ENCODE results near the gene GALNT18. TPM values are rescaled to one million over a fixed set of nuclear protein-coding genes. Genes with fewer than 3 reads are reported as not detected.

The GALNT18 gene
- polyA plus RNA-seq, 1 donor from 2014 or later = 7.6 TPM

DNA sequence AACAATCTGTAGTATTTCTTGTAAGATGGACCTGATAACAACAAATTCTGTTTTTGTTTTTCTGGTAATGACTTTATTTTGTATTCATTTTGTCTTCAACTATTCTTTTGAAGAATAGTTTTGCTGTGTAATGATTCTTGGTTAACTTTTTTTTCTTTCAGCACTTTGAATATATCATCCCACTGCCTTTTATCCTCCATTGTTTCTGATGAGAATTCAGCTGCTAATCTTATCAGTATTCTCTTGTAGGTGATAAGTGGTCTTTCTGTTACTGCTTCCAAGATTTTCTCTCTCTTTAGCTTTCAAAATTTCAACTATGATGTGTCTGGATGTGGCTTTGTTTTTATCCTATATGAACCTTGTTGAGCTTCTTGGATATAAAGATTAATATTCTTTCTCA is 21.5 kb downstream of the GALNT18 start:
- H3K79me2 ChIP-seq (replicated peaks; ENCODE audit: insufficient read depth, low read length) = no peaks in the 10 kb centered on the region
- no peaks in the 10 kb centered on the region for H3F3A ChIP-seq (ENCODE audit: insufficient read depth, low read length, poor library complexity, severe bottlenecking)
- no peak overlapping the region for H3K27ac ChIP-seq (ENCODE audit: low read length)
- H3K9me3 ChIP-seq (ENCODE audit: low read length) = no peaks in the 10 kb centered on the region
- no peaks in the 10 kb centered on the region for H3K27me3 ChIP-seq (ENCODE audit: insufficient read depth, low read depth, low read length)
- H3K4me2 ChIP-seq (ENCODE audit: low read length) = no peak overlapping the region
- H3K9me2 ChIP-seq (ENCODE audit: insufficient read depth, low read length) = no peaks in the 10 kb centered on the region
- H2AFZ ChIP-seq (ENCODE audit: low read depth, low read length) = no peak overlapping the region
- H3K4me3 ChIP-seq (ENCODE audit: low read length) = no peak overlapping the region
- no peak overlapping the region for H3K9ac ChIP-seq (ENCODE audit: low read length)
- H4K20me1 ChIP-seq (ENCODE audit: insufficient read depth) = no peaks in the 10 kb centered on the region
- no peaks in the 10 kb centered on the region for H3K36me3 ChIP-seq (ENCODE audit: insufficient read depth, low read length)
- no peak for TF ChIP-seq CTCF (IDR thresholded peaks at IDR 0.05; ENCODE audit: poor library complexity, severe bottlenecking)
- no peak for TF ChIP-seq EZH2 (IDR thresholded peaks at IDR 0.05; ENCODE audit: borderline replicate concordance, insufficient read depth, low read length, poor library complexity, severe bottlenecking)
- no peak for TF ChIP-seq TAF1 (IDR thresholded peaks at IDR 0.05; ENCODE audit: low read depth)
- TF ChIP-seq SMC3 (conservative IDR thresholded peaks at IDR 0.05; ENCODE audit: poor library complexity) = no peak
- TF ChIP-seq, protein P1, sequence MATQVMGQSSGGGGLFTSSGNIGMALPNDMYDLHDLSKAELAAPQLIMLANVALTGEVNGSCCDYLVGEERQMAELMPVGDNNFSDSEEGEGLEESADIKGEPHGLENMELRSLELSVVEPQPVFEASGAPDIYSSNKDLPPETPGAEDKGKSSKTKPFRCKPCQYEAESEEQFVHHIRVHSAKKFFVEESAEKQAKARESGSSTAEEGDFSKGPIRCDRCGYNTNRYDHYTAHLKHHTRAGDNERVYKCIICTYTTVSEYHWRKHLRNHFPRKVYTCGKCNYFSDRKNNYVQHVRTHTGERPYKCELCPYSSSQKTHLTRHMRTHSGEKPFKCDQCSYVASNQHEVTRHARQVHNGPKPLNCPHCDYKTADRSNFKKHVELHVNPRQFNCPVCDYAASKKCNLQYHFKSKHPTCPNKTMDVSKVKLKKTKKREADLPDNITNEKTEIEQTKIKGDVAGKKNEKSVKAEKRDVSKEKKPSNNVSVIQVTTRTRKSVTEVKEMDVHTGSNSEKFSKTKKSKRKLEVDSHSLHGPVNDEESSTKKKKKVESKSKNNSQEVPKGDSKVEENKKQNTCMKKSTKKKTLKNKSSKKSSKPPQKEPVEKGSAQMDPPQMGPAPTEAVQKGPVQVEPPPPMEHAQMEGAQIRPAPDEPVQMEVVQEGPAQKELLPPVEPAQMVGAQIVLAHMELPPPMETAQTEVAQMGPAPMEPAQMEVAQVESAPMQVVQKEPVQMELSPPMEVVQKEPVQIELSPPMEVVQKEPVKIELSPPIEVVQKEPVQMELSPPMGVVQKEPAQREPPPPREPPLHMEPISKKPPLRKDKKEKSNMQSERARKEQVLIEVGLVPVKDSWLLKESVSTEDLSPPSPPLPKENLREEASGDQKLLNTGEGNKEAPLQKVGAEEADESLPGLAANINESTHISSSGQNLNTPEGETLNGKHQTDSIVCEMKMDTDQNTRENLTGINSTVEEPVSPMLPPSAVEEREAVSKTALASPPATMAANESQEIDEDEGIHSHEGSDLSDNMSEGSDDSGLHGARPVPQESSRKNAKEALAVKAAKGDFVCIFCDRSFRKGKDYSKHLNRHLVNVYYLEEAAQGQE (IDR thresholded peaks at IDR 0.05; ENCODE audit: borderline replicate concordance) = no peak
- TF ChIP-seq POLR2AphosphoS5 (IDR thresholded peaks at IDR 0.05) = no peak
- TF ChIP-seq EP300 (conservative IDR thresholded peaks at IDR 0.05; ENCODE audit: poor library complexity, severe bottlenecking) = no peak
- TF ChIP-seq MXI1 (conservative IDR thresholded peaks at IDR 0.05; ENCODE audit: poor library complexity, severe bottlenecking) = no peak
- no peak for TF ChIP-seq RAD21 (conservative IDR thresholded peaks at IDR 0.05)

DNA sequence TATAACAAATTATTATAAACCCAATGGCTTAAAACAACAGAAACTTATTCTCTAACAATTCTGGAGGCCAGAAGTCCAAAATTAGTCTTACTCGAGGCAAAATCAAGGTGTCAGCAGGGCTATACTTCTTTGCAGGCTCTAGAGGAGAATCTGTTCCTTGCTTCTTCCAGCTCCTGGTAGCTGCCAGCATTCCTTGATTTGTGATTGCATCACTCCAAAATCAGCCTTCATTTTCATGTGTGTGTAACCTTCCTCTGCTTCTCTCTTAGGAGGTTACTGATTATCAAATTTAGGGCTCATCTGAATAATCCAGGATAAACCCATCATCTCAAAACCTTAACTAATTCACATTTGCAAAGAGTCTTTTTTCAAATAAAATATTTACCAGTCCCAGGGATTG is 23.6 kb downstream of the GALNT18 start:
- Histone ChIP-seq H3K9me2 (ENCODE audit: insufficient read depth, low read length) (no peaks in the 10 kb centered on the region), H3K9me3 (ENCODE audit: low read length) (no peaks in the 10 kb centered on the region), H3K79me2 (replicated peaks; ENCODE audit: insufficient read depth, low read length) (no peaks in the 10 kb centered on the region), H4K20me1 (ENCODE audit: insufficient read depth) (no peaks in the 10 kb centered on the region), H3K4me2 (ENCODE audit: low read length) (no peak overlapping the region), H3K27ac (ENCODE audit: low read length) (no peak overlapping the region), H3K27me3 (ENCODE audit: insufficient read depth, low read depth, low read length) (no peaks in the 10 kb centered on the region), H3F3A (ENCODE audit: insufficient read depth, low read length, poor library complexity, severe bottlenecking) (no peaks in the 10 kb centered on the region), H3K4me3 (ENCODE audit: low read length) (no peak overlapping the region), H2AFZ (ENCODE audit: low read depth, low read length) (no peak overlapping the region), H3K9ac (ENCODE audit: low read length) (no peak overlapping the region), H3K36me3 (ENCODE audit: insufficient read depth, low read length) (no peaks in the 10 kb centered on the region)
- TF ChIP-seq TAF1 (IDR thresholded peaks at IDR 0.05; ENCODE audit: low read depth) (no peak), POLR2AphosphoS5 (IDR thresholded peaks at IDR 0.05) (no peak), RAD21 (conservative IDR thresholded peaks at IDR 0.05) (no peak), MXI1 (conservative IDR thresholded peaks at IDR 0.05; ENCODE audit: poor library complexity, severe bottlenecking) (no peak), EZH2 (IDR thresholded peaks at IDR 0.05; ENCODE audit: borderline replicate concordance, insufficient read depth, low read length, poor library complexity, severe bottlenecking) (no peak), EP300 (conservative IDR thresholded peaks at IDR 0.05; ENCODE audit: poor library complexity, severe bottlenecking) (no peak), CTCF (IDR thresholded peaks at IDR 0.05; ENCODE audit: poor library complexity, severe bottlenecking) (no peak), SMC3 (conservative IDR thresholded peaks at IDR 0.05; ENCODE audit: poor library complexity) (no peak)
- TF ChIP-seq, protein P1 (IDR thresholded peaks at IDR 0.05; ENCODE audit: borderline replicate concordance) = no peak

Measured in neural cell (in vitro differentiated cells).